NCI-H1105 (cell line): Measurements from ENCODE around the gene CAP2.

Source experiments
- DNase-seq: peaks from one replicate; lab custom pipeline; 2025; lab: John Stamatoyannopoulos, UW

CAP2 gene

DNA sequence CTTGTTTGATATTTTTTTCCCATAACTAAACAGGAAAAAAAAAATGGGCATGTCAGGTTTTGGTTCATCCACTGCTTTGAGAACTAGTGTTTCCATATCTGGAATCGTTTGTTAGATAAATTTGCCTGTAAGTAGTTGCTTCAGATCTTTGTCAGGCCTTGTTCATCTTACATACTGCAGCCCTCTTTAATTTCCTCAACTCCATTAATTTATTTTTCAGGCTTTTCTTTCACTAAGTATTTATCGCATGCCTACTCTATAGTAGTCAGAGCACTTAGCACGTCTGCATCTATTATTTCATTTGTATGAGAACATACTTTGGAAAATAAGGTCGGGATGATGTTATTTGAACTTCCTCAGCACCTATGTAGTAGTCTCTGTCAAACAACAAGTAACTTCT is 80.9 kb downstream of the CAP2 start:
- no peak for DNase-seq

- no peak for DNase-seq
Measured at GRCh38 chr6:17475606-17476244, 82.3 kb downstream of the CAP2 start.

- DNase-seq, result no peak
Measured at GRCh38 chr6:17476511-17476910, 83.1 kb downstream of the CAP2 start.

DNA sequence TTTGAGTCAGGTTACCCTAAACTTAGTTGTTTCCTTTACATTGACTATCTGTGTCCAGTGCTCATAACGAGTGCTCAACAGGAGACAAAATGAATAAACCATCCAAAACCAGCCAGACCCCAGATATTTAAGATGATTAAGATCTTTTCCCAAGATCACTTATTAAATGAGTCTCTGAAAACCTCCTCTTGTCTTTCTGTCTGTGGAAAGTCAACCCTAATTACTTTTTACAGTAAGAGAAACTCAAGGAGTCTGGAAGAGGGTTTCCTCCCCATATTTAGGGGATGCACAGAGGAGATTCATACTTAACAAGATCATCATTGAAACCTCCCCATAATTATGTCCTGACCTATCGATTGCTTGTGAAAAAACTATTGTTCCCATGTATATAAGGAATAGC is 84.0 kb downstream of the CAP2 start:
- DNase-seq, result no peak

DNA sequence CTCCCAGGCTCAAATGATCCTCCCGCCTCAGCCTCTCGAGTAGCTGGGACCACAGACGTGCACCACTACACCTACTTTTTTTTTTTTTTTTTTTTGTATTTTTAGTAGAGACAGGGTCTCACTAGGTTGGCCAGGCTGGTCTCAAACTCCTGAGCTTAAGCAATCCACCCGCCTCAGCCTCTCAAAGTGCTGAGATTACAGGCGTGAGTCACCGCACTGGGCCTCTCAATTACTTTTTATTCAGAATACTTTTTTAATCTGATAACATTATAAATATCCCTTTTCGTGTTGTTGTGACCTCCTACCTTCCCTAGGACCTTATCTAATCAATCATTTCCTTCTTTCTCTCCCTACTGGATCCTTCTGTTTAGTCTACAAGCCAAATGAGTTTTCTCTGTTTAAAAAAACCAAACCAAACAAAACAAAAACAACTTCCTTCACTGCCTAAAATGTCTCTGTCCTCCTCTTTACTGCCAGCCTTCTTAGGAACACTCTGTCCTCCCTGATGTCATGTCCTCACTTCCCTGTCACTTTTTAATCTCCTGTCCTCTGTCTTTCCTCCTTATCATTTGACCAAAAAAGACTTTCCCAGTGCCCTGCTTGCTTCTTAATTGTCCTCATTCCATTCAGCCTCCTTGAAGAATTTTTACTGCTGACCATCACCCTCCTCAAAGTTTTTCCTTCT is 85.0 kb downstream of the CAP2 start:
- DNase-seq, result no peak

- DNase-seq, result no peak
Measured at GRCh38 chr6:17478946-17479345, 85.6 kb downstream of the CAP2 start.

DNA sequence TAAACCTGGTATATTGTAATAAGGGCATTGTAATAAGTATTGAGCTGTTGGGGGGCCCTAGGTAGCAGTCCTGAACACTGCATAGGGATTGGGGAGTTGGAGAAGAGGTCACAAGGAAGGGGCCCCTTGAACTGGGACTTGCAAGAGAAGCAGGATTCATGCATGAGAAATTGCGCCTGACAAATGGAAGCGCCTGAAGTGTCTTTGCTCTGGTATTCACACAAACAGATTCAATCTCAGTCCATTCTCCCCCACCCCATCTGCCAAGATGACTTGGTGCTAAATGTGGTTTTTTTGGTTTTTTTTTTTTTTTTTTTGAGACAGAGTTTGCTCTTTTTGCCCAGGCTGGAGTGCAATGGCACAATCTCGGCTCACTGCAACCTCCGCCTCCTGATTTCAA is 87.1 kb downstream of the CAP2 start:
- DNase-seq, result no peak

- no peak for DNase-seq
Measured at GRCh38 chr6:17482711-17483110, 89.3 kb downstream of the CAP2 start.

DNA sequence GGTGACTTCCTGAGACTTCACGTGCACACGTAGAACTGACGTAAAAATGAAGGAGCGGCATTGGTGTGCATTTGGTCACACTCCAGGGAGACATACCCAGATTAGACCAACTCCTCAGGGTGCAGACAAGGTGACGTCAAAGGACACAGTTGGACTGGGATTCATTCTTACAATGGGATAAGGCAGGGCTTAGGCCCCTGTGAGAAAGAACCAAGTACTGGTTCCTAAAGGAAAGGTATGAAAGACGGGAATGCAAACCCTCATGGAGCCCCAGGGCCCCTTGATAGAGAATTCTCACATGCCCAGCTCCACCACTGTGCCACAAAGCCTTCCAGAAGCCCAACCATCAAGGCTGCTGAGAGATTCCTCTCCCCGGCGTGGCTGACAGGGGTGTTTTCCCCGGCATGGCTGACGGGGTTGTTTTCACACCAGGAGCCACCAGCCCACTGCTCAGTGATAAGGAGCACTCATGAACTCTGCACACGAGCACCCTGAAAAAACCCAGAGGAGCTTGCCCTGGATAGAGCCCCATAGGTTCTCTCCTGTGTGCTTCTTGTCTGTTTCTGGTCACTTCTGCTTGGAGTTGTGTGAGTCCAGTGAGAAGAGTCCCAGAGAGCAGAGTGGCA is 90.1 kb downstream of the CAP2 start:
- DNase-seq, result no peak

DNA sequence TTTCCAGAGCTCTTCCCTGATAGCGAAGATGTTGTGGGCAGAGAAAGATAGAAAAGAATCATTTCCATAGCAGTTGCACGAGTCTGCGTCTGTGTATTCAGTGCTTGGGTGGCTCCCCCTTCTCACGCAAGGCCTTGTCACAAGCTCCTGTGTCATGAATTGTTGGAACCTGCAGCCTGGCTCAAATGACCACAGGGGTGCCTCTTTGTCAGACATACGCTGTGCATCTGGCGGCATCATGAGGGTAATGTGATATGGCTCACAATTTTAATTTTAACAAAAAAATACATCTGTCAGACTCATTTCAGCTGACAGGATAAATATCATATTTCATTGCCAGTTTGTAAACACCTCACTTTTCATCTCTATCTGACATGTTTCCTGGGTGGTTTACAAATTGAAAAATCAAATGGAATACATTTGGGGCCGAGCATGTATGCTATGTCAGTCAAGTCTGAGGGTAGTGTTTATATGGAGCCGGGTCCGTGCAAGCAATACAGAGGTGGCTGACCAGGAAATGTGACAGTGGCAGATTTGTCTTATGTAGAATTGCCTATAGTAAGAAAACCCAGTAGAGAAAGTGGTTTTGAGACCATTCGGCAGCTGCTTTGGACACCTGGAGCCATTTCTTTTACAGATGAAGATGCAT is 90.9 kb downstream of the CAP2 start:
- peak; percentile 59 for DNase-seq

DNA sequence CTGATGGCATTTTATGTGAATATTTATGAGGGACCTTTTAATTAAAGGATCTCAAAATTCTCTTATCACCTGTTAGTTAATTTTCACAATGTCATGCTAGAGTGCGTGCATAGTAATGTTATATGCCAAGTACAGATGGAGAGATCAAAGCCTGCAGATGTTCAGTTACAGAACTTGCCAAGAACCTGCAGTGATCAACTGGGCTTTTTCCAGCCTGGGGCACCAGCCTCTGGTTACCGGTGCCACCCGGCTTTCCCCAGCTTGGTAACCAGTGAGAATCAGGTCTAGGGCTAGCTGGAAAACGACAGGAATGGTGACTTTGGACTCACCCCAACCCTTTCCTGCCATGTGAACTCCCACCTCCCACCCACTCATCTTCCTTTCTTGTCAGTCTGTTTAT is 91.8 kb downstream of the CAP2 start:
- DNase-seq, result no peak

DNA sequence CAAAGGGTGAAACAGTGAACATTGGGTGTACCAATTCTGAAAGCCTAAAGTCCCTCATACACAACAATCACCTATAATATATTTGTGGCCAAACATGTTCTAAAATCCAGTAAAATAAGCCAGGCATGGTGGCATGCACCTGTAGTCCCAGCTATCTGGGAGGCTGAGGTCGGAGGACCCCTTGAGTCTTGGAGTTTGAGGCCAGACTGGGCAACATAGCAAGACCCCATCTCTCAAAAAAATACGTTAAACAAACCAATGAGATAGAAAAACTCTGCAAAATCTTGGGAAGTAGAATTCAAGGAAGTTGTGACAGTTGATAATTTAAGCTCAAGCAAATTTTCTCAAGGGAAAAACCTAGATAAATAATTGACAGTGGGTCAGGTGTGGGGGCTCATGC is 92.6 kb downstream of the CAP2 start:
- DNase-seq, result no peak

GRCh38 chr6:17486680-17487079 is 93.3 kb downstream of the CAP2 start:
- no peak for DNase-seq

DNA sequence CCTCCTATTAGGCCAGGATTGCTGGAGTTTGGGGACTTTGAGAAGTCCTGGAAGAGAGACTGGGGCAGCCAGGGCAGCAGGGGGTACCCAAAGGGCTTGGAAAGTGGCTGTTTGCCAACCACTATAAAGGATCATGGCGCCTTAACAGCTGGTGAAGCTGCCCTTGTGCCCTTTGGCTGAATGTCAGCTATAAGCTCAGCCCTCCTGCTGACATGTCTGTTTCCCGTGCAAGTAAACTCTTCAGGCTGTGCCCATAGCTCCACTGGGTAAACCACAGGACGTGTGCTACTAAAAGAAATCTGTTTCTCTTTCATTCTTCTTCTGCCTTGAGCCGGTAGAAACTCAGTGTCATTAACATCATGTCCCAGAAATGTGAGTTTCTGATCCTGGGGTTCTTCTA is 97.3 kb downstream of the CAP2 start:
- DNase-seq, result no peak

- no peak for DNase-seq
Measured at GRCh38 chr6:17491416-17492142, 98.2 kb downstream of the CAP2 start.

- no peak for DNase-seq
Measured at GRCh38 chr6:17492350-17492749, 99.0 kb downstream of the CAP2 start.

GRCh38 chr6:17493286-17493685 is 99.9 kb downstream of the CAP2 start:
- DNase-seq, result no peak

DNA sequence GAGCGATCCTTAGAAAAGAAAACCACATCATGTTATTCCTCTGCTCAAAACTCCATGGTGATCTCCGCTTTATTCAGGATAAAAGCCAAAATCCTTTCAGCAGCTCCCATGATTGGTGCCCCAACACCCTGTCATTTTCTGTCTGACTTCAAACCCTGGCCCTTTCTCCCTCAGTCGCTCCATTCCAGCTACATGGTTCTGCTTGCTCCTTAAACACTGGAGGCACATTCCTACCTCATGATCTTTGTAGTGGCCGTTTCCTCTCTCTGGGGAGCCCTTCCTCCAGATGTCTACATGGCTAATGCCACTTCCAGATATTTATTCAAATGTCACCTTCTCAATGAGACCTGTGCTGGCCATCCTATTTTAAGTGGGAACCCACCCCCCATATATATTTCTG is 100.8 kb downstream of the CAP2 start:
- DNase-seq, result no peak

GRCh38 chr6:17494919-17495318 is 101.5 kb downstream of the CAP2 start:
- DNase-seq, result no peak

DNA sequence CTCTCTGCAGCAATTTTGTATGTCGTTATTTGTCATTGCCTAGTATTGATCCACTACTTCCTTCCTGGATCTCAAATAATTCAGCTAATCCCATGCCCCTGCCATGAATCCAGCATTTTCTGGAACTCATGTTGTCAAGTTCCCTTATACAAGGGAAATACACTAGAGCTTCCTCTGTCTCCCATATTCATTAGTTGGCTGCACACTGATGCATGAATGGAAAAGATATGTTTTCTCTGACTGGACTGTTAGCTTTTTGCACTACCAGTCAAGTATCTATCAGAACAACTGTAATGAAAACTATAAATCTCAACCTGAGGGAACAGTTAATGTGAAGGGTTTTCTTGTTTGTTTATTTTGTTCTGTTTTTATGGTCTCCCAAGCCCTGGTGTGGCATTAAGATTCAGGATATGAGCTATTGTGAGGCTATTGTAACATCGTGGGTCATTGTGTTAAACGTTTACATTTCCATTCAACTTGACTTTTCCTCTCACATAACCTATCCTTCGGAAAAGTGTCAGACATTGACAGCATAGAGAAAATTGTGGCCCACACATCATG is 104.2 kb downstream of the CAP2 start:
- no peak for DNase-seq

DNA sequence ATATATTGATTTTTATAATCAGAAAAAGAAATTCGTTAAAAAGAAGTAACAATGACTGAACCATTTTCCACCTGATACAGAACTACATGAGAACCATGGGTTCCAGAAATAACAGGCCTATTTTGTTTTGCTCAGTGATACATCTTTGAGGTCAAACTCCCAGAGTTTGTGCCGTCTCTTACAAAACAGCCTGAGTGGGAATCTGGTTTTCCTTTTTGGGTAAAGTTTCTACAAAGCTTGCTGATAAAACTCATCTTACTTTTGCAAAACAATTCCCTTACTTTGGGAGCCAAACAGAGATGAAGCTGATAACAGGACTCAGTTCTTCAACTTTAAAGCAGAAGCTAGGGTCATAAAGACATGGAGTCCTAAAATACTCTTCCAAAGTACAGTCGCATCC is 108.0 kb downstream of the CAP2 start:
- DNase-seq, result no peak
